ENCODE measurements around the gene PCDHB5. TPM values are rescaled to one million over a fixed set of nuclear protein-coding genes. Genes with fewer than 3 reads are reported as not detected.
"Not testable (repeated sequence)": the region's sequence is repeated elsewhere in the genome, so short reads cannot be mapped to it uniquely, and the experiment has no call there.

PCDHB5 gene
- total RNA-seq, 1 donor from 2014 or later, result 7.8 TPM

DNA sequence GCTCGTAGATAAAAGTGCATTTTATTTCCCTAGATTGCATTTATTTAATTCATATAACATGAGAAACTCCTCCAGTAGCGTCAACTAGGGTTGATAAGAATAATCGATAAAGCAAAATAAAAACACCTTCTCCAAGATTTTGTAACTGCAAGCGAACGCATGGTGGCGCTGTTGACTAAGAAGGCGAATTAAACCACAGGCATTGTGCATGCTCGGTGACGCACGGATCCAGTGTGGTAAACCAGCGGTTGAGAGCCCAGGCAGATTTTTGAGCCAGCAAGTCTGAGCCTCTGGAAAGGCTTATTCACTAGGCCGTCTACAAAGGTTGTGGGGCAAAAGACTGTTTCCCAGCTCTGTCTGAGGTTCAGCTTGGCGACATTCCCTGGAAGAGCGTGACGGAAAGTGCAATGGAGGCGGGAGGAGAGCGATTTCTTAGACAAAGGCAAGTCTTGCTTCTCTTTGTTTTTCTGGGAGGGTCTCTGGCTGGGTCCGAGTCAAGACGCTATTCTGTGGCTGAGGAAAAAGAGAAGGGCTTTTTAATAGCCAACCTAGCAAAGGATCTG lies 34.7 kb upstream of the PCDHB5 start, which contains the start of gene PCDHB3:
Gene PCDHB3 (plus strand): TSS at position 231 of the 563 bp plus-strand sequence. CDS start 177 bp downstream, at position 408.
- Mint-ChIP-seq H3K36me3 (ENCODE audit: low read depth, unreplicated experiment) (peaks cover 44% of the 10 kb centered on the region), H3K9me3 (ENCODE audit: unreplicated experiment) (peaks cover 4% of the 10 kb centered on the region)
- DNase-seq (ENCODE audit: low spot score), result peak; percentile 66

DNA sequence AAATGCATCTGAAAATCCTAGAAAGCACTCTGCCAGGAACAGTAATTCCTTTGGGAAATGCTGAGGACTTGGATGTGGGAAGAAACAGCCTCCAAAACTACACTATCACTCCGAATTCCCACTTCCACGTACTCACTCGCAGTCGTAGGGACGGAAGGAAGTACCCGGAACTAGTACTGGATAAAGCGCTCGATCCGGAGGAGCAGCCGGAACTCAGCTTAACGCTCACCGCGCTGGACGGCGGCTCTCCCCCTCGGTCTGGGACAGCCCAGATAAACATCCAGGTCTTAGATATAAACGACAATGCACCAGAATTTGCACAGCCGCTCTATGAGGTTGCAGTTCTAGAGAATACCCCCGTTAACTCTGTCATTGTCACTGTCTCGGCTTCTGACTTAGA lies 33.9 kb upstream of the PCDHB5 start:
- peaks cover 10% of the 10 kb centered on the region for H3K4me1 Mint-ChIP-seq (ENCODE audit: unreplicated experiment)
- peaks cover 36% of the 10 kb centered on the region for H3K36me3 Mint-ChIP-seq (ENCODE audit: low read depth, unreplicated experiment)
- no peak for TF ChIP-seq CTCF (IDR thresholded peaks at IDR 0.05; ENCODE audit: unreplicated experiment)
- H3K27me3 Mint-ChIP-seq (ENCODE audit: unreplicated experiment), result peaks cover 3% of the 10 kb centered on the region
- H3K27ac Mint-ChIP-seq (ENCODE audit: unreplicated experiment), result no peak overlapping the region
- DNase-seq (ENCODE audit: low spot score), result no peak
- H3K4me3 Mint-ChIP-seq (ENCODE audit: unreplicated experiment), result peak overlapping the region; percentile 73
- peaks cover 4% of the 10 kb centered on the region for H3K9me3 Mint-ChIP-seq (ENCODE audit: unreplicated experiment)

More for the DNA sequence above, 34.7 kb upstream of the PCDHB5 start, which contains the start of gene PCDHB3:
- Mint-ChIP-seq H3K27ac (ENCODE audit: unreplicated experiment) (peak within 1 kb of the TSS; percentile 88), H3K27me3 (ENCODE audit: unreplicated experiment) (peaks cover 4% of the 10 kb centered on the region), H3K4me3 (ENCODE audit: unreplicated experiment) (peak within 1 kb of the TSS; percentile 84), H3K4me1 (ENCODE audit: unreplicated experiment) (peaks cover 13% of the 10 kb centered on the region)
- peak; percentile 83 for TF ChIP-seq CTCF (IDR thresholded peaks at IDR 0.05; ENCODE audit: unreplicated experiment)

DNA sequence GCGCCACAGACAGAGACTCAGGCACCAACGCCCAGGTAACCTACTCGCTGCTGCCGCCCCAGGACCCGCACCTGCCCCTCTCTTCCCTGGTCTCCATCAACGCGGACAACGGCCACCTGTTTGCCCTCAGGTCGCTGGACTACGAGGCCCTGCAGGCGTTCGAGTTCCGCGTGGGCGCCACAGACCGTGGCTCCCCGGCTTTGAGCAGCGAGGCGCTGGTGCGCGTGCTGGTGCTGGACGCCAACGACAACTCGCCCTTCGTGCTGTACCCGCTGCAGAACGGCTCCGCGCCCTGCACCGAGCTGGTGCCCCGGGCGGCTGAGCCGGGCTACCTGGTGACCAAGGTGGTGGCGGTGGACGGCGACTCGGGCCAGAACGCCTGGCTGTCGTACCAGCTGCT lies 32.9 kb upstream of the PCDHB5 start:
- DNase-seq (ENCODE audit: low spot score); H3K27me3 Mint-ChIP-seq (ENCODE audit: unreplicated experiment); H3K9me3 Mint-ChIP-seq (ENCODE audit: unreplicated experiment); H3K27ac Mint-ChIP-seq (ENCODE audit: unreplicated experiment); H3K4me1 Mint-ChIP-seq (ENCODE audit: unreplicated experiment): not testable (repeated sequence)
- H3K4me3 Mint-ChIP-seq (ENCODE audit: unreplicated experiment), result peak overlapping the region; percentile 65
- peaks cover 34% of the 10 kb centered on the region for H3K36me3 Mint-ChIP-seq (ENCODE audit: low read depth, unreplicated experiment)

DNA sequence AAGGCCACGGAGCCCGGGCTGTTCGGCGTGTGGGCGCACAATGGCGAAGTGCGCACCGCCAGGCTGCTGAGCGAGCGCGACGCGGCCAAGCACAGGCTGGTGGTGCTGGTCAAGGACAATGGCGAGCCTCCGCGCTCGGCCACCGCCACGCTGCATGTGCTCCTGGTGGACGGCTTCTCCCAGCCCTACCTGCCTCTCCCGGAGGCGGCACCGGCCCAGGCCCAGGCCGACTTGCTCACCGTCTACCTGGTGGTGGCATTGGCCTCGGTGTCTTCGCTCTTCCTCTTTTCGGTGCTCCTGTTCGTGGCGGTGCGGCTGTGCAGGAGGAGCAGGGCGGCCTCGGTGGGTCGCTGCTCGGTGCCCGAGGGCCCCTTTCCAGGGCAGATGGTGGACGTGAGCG lies 32.5 kb upstream of the PCDHB5 start:
- H3K36me3 Mint-ChIP-seq (ENCODE audit: low read depth, unreplicated experiment), result peaks cover 30% of the 10 kb centered on the region

DNA sequence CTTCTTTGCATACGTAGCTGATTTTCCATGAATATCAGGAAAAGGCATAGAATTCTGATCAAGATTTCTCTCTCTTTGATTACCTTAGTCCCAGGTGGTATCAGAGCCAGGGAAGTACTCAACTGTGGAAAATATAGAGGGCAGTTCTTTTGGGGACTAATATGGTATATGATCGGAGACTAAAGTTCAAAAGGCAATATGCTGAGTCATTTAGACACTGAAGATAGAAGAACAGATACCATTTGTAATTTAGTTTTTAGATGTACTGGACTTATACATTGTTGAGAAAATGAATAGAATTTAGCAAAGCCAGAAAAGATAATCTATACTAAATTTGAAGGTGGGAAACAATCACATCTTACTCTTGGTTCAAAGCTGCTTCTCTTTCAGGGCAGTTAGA lies 29.7 kb upstream of the PCDHB5 start:
- Mint-ChIP-seq H3K36me3 (ENCODE audit: low read depth, unreplicated experiment) (peaks cover 27% of the 10 kb centered on the region), H3K27me3 (ENCODE audit: unreplicated experiment) (peaks cover 3% of the 10 kb centered on the region), H3K4me3 (ENCODE audit: unreplicated experiment) (no peak overlapping the region), H3K9me3 (ENCODE audit: unreplicated experiment) (peaks cover 1% of the 10 kb centered on the region), H3K4me1 (ENCODE audit: unreplicated experiment) (peaks cover under 1% of the 10 kb centered on the region), H3K27ac (ENCODE audit: unreplicated experiment) (no peak overlapping the region)
- no peak for DNase-seq (ENCODE audit: low spot score)
- no peak for TF ChIP-seq CTCF (IDR thresholded peaks at IDR 0.05; ENCODE audit: unreplicated experiment)

More for the DNA sequence above, 32.5 kb upstream of the PCDHB5 start:
- not testable (repeated sequence) for DNase-seq (ENCODE audit: low spot score); H3K27ac Mint-ChIP-seq (ENCODE audit: unreplicated experiment); H3K4me3 Mint-ChIP-seq (ENCODE audit: unreplicated experiment); H3K9me3 Mint-ChIP-seq (ENCODE audit: unreplicated experiment); H3K4me1 Mint-ChIP-seq (ENCODE audit: unreplicated experiment); H3K27me3 Mint-ChIP-seq (ENCODE audit: unreplicated experiment)

DNA sequence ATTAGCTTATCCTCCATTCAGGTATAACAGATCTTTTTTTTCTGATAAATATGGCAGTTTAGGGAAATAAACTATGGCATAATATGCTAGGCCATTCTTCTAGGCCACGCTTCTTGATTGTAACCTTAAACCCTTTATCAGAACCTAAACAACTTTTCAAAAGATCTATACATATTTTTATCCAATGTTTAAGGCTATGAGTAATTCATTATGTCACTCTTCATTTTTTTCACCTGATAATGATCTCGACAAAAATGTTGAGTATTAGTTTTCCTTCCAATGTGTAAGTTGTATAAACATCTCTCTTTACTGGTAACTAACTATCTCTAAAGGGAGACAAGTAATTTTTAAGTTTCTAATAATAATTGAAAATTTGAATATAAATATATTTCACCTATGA lies 15.8 kb upstream of the PCDHB5 start:
- no peak for TF ChIP-seq CTCF (IDR thresholded peaks at IDR 0.05; ENCODE audit: unreplicated experiment)
- DNase-seq (ENCODE audit: low spot score), result no peak
- no peaks in the 10 kb centered on the region for H3K27me3 Mint-ChIP-seq (ENCODE audit: unreplicated experiment)
- no peaks in the 10 kb centered on the region for H3K4me1 Mint-ChIP-seq (ENCODE audit: unreplicated experiment)
- no peaks in the 10 kb centered on the region for H3K9me3 Mint-ChIP-seq (ENCODE audit: unreplicated experiment)
- H3K36me3 Mint-ChIP-seq (ENCODE audit: low read depth, unreplicated experiment), result peaks cover 22% of the 10 kb centered on the region
- H3K4me3 Mint-ChIP-seq (ENCODE audit: unreplicated experiment), result no peak overlapping the region
- no peak overlapping the region for H3K27ac Mint-ChIP-seq (ENCODE audit: unreplicated experiment)

Data from endothelial cell (in vitro differentiated cells).